Left hindlimb (tissue), 1 donor: ENCODE measurements around the gene PKD2L1.

Source experiments
- DNase-seq: peaks from one replicate; pipeline ENCODE4 v3.0.0-alpha.2; 2018

The PKD2L1 gene

GRCh38 chr10:100355086-100355485 lies 25.1 kb upstream of the PKD2L1 start:
- DNase-seq: no peak

DNA sequence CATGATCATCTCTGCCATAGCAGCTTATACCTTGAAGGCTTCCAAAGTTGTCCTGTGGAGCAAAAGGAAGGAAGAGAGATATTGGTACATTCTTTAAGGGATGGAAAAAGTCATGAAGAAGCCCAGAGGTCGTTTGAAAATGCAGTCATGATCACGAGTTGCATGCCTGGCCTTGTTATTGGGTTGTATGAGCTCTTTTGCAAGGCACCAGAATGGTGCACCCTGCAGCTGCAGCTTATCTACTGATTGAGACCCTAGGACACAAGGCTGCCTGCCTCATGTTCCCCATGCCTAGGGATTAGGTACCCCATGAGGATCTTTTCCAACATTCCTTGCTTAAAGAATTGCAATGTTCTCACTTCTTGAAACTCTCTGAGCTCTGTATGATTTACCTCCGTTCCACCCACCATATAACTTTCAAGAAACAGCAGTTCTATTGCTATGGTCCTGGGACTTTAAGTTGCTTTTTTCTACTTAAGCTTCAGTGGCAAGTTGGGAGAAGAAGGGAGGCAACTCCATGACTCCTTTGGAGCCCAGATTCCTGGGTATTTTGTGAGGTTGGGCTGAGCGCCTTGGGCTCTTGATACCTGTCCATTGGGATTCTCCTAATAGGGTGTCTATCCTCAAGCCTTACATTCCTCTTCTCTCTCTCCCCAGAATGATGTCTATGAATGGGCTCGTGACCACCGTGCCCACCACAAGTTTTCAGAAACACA lies 23.9 kb upstream of the PKD2L1 start:
- DNase-seq: no peak

DNA sequence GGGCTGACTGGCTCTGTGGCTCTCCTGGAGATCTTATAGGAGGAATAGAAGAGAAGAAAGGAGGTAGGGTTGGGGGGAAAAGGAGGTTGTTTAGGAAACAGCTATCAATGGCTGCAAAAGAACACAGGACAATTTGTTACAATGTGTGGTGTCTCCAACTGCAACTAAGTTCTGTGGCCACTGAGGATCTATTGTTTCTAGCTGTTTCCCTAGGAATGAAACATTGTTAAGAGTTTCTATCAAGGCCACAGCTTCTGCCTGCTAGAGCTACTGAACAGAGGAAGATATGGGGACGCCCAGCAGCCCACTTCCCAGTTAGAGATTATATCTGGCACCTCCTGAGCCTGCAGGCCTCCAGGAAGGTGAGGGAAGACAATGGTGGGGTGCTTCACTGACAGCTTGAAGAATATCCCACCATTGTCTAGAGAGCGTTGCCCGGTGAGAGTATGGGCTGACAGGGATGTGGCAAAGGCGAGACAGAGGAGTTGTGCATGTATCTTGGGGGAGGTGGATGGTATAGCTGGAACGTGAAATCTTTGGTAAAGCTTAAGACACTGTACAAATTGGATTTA lies 21.0 kb upstream of the PKD2L1 start:
- no peak for DNase-seq

GRCh38 chr10:100349672-100350071 lies 19.6 kb upstream of the PKD2L1 start:
- DNase-seq: no peak

DNA sequence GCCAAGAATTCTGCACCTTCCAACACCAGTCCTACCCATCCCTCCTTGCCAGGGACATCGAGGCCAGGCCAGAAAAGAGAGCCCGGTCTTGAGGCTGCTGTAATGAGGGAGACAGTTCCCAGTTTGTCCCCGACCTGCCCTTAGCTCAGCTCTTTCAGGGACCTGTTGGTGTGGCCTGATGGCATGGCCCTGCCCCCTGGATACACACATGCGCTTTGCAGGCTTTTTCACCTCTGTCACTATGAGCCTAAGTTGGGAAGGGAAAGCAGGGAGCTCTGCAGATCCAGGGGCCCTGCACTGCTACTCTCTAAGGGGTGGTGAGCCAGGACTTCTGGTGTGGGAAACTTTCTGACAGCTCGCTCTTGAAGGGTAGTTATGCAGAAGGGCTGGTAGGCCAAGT lies 19.1 kb upstream of the PKD2L1 start:
- no peak for DNase-seq

DNA sequence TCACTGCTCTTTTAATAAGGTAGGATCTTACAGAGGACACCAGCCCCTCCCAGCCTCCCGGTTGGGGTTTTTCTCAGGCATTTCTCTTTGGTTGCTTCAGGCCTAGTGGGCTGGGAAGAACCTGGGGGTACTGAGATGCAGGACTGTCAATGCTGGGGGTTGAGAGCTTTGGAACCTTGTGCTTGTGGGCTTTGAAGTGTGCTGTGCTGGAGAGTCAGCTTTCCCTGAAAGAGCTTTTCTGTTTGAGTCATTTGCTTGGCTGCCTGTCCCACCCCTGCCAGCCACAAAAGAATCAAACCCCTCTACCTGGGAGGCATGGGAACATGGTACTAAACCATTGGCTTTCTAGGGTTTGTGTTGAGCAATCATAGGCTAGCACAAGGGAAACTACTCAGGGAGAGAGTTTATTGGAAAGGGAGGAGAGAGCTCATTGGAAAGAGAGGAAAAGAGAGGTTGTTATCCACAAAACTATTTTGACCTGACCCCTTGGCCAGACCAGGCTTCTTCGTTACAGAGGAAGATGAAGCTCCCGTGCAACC lies 18.4 kb upstream of the PKD2L1 start:
- DNase-seq: no peak

DNA sequence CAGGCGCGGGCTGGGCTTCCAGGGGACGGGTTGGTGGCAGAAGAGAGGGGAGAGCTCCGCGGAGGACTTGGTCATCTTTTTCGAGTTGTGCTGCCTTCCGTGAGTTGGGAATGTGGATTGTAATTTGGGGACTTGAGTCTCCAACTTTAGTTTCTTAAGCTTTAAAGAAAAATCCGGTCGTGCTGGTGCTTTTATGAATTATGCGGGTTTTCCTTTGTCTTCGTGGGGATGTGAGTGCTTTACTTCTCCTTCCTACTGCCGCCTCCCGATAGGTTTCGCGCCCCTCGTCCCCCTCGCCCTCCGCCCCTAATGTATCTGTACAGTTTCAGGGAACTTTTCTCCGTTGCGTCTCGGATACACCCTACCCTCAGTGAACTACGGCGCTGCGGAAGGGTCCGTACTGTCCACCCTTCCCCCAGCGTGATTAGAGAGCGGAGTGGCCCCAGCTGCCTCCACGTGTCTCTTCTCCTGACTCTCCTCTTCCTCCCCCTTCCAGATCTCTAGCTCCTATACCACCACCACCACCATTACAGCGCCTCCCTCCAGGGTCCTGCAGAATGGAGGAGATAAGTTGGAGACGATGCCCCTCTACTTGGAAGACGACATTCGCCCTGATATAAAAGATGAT lies 17.7 kb upstream of the PKD2L1 start:
- no peak for DNase-seq

DNA sequence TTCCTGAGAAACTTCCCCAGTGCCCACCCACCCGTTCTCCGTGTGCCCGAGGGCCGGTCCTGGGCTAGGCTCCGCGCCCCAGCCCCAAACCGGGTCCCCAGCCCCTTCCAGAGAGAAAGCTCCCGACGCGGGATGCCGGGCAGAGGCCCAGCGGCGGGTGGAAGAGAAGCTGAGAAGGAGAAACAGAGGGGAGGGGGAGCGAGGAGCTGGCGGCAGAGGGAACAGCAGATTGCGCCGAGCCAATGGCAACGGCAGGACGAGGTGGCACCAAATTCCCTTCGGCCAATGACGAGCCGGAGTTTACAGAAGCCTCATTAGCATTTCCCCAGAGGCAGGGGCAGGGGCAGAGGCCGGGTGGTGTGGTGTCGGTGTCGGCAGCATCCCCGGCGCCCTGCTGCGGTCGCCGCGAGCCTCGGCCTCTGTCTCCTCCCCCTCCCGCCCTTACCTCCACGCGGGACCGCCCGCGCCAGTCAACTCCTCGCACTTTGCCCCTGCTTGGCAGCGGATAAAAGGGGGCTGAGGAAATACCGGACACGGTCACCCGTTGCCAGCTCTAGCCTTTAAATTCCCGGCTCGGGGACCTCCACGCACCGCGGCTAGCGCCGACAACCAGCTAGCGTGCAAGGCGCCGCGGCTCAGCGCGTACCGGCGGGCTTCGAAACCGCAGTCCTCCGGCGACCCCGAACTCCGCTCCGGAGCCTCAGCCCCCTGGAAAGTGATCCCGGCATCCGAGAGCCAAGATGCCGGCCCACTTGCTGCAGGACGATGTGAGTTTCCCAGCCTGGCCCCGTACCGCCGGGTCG lies 16.9 kb upstream of the PKD2L1 start, which contains the start of gene SCD:
Gene SCD, plus strand, starts transcription at position 469 of the 803 bp plus-strand sequence. Its CDS starts 272 bp downstream, at position 741.
- DNase-seq: peak; percentile 90

DNA sequence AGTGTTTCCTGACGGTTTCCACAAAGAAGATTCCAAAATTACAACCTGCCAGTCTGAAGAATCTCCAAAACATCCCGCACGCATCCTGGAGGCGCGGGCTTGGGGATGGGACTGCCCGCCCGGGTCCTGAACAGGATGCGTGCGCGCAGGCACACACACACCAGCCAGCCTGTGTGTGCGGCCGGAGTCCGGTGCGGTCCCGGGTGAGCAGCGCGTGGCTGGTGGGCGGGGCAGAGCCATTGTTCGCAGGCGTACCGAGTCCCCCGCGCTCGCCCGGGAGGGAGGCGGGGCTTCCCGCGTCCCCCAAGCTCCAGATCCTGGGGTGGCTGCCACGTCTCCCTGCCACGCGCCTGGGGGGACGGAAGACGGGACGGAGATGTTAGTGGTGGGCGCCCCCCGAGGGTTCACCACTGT lies 16.3 kb upstream of the PKD2L1 start:
- DNase-seq: peak; percentile 81

- DNase-seq: no peak
These were observed 15.7 kb upstream of the PKD2L1 start for GRCh38 chr10:100345570-100346330.

- no peak for DNase-seq
These were observed 14.3 kb upstream of the PKD2L1 start for GRCh38 chr10:100344241-100344788.

DNA sequence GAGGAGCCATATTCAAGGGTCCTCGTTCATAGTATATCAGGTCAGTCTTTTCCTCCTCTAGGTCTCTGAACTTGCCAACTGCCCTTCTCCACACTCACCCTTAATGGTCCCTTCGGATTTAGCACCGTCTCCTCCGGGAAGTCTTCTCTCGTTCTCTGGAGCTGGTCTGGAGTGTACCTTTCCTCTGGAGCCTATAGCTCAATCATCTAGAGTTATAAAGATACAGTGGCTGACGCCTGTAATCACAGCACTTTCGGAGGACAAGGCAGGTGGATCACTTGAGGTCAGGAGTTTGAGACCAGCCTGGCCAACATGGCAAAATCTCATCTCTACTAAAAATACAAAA lies 12.6 kb upstream of the PKD2L1 start:
- DNase-seq: no peak

GRCh38 chr10:100341953-100342626 lies 12.1 kb upstream of the PKD2L1 start:
- DNase-seq: peak; percentile 43

DNA sequence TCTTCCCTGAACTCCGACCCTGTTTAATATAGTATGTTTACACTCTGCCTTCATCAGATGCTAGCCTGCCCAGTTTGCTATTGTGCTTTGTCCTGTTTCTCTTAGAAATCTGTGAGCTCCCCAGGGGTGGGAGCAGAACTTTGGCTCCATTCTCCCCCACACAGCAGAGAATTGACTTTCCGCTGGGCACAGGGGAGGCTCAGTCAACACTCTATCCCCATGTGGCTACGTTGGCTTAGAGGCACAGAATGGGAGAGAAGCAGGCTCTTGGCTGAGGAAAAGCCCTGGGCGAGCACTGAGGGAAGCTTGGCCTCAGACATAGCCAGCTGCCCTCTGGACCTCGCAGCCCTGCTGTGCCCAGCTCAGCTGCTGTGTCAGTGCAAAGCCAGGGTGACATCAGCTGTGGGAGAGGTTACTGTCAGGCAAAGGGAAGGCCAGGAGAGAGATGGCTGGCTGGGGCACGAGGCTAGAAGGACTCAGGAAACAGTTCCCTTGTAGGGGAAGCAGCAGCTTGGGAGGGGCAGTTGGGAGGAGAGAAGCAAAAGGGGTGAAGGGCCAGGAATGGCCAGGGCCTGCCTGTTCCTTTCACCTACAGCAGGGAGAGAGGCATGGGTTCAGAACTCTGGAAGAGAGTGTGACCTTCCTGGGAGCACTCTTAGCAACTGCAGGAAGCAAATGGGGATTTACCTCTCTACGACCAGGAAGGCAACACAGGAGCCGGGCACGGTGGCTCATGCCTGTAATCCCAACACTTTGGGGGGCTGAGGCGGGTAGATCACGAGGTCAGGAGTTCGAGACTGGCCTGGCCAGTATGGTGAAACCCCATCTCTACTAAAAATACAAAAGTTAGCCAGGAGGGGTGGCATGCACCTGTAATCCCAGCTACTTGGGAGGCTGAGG lies 11.2 kb upstream of the PKD2L1 start:
- no peak for DNase-seq

- no peak for DNase-seq
These were observed 9.2 kb upstream of the PKD2L1 start for GRCh38 chr10:100339236-100339635.

DNA sequence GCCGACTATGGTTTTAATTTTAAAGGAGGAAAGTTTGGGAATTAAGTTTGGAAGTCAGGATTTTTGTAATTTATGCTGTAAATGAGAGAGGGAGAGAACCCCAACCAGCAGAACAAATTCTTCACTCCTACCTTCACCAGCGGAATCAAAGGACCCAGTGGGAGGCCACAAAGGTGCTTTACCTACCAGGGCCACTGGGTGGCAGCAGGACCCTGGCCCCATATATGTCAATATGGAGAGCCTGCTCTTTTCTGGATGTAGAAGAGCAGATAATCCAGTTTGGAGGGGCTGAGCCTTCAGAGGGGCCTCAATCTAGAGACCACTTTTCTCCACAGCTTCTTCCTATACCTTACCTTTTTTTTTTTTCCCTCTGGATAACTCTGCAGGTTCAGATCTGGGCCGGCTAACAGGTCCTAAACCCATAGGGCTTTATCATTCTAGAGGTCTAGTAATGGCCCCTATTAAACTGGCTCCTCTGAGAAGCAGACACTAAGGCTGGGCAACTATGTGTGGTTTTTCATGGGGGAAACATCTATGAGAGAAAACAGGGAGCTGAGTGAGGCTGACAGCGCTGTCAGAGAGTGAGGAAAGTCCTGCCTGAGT lies 8.5 kb upstream of the PKD2L1 start:
- DNase-seq: peak; percentile 59

- DNase-seq: no peak
These were observed 4.7 kb upstream of the PKD2L1 start for GRCh38 chr10:100334762-100335161.

DNA sequence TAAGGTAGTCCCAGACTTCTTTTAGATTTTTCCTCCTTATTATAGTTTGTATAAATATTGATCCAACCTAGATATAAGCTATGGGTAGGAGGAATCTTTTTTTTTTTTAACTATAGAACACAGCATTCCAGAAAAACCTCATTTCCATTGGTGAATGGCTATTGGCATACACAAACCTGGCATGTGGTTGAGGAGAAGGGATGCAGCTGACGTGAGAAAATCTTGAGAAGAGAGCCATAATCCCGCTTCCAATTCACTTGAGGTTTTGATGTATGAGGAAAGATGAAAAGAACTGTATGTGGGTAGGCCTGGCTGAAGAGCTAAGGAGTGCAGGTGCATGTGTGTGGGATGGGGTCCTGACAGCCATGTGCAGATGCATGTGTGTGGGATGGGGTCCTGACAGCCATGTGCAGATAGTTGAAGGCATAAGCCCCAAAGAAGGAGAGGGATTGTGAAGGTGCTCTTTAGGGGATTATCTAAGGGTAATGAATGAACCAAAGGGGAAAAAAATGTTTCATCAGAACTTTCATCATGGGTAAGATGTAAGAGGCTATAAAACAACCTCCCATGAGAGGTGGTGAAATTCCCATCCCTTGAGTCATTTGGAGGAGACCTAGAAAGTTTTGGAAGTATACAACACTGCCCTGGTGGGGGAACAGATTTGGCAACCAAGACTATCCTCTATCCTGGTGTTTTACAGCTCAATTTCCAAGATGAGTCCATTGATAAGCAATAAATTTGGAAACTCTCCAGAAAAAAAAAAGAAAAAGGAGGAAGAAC lies 3.8 kb upstream of the PKD2L1 start:
- no peak for DNase-seq

DNA sequence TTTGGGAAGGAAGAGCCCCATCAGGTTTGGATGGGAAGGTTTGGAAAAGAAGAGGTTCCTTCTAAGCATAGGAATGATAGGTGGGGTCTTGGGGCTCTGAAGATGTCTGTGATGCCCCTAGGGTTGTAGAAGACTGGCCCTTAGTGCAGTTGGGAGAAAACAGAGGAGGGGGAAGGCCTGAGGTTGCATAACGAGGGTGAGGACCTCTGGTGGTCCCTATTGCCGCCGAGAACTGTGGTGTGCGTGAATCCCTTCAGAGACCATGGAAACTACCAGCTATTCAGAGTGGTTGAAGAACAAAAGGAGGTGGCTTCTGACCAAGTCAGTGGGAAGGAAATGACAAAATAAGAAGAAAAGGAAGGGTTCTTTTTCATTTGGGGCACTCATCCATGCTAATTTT lies 3.1 kb upstream of the PKD2L1 start:
- DNase-seq: no peak
